Measurements from ENCODE around the gene AMPD3.

AMPD3 gene

DNA sequence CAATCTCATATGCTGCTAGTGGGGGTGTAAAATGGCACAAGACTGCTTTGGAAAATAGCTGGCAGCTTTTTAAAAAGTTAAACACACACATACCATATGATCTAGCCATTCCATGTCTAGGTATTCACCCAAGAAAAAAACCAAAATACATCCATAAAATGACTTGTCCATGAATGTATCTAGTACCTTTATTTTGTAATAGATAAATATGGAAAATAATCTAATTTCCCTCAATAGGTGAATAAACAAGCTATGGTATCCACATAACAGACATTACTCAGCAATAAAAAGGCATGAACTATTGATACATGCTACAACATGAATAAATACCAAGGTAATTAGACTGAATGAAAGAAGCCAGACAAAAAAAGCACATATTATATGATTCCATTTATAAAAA lies 63.1 kb downstream of the AMPD3 start:
- TF ChIP-seq, protein P1, sequence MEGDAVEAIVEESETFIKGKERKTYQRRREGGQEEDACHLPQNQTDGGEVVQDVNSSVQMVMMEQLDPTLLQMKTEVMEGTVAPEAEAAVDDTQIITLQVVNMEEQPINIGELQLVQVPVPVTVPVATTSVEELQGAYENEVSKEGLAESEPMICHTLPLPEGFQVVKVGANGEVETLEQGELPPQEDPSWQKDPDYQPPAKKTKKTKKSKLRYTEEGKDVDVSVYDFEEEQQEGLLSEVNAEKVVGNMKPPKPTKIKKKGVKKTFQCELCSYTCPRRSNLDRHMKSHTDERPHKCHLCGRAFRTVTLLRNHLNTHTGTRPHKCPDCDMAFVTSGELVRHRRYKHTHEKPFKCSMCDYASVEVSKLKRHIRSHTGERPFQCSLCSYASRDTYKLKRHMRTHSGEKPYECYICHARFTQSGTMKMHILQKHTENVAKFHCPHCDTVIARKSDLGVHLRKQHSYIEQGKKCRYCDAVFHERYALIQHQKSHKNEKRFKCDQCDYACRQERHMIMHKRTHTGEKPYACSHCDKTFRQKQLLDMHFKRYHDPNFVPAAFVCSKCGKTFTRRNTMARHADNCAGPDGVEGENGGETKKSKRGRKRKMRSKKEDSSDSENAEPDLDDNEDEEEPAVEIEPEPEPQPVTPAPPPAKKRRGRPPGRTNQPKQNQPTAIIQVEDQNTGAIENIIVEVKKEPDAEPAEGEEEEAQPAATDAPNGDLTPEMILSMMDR (IDR thresholded peaks at IDR 0.05; ENCODE audit: poor library complexity, severe bottlenecking), result no peak
- Histone ChIP-seq H3K4me3 (ENCODE audit: severe bottlenecking) (no peak overlapping the region), H3K27me3 (ENCODE audit: insufficient read depth, poor library complexity, severe bottlenecking) (no peaks in the 10 kb centered on the region), H3K27ac (ENCODE audit: poor library complexity, severe bottlenecking) (peak overlapping the region; percentile 64), H3K4me1 (ENCODE audit: insufficient read depth, poor library complexity, severe bottlenecking) (peaks cover 20% of the 10 kb centered on the region), H3K36me3 (ENCODE audit: low read depth) (peaks cover 65% of the 10 kb centered on the region), H3K9me3 (ENCODE audit: severe bottlenecking) (no peaks in the 10 kb centered on the region)
- peak; percentile 75 for ATAC-seq (ENCODE audit: low read depth)
- no peak for DNase-seq (ENCODE audit: low spot score)

DNA sequence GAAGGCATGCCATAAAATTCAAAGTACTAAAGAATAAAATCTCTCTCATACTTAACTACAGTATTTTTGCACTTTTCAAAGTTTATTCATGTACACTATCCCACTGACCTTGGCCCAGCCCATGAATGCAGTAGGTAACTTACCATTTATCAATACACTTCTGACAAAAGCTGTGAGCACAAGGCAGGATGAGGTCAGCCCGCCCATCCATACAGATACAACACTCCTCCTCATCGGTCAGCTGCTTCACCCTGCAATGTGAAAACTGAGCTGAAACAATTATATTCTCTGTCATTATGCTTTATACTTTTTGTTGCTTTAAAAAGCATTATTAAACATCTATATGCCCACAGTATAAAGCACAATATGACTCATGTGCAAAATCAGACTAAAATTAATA lies 63.8 kb downstream of the AMPD3 start:
- H3K27ac ChIP-seq (ENCODE audit: poor library complexity, severe bottlenecking), result peak overlapping the region; percentile 64
- TF ChIP-seq, protein P1 (IDR thresholded peaks at IDR 0.05; ENCODE audit: poor library complexity, severe bottlenecking), result no peak
- H3K36me3 ChIP-seq (ENCODE audit: low read depth), result peaks cover 65% of the 10 kb centered on the region
- H3K4me3 ChIP-seq (ENCODE audit: severe bottlenecking), result no peak overlapping the region
- ATAC-seq (ENCODE audit: low read depth) (no peak), DNase-seq (ENCODE audit: low spot score) (no peak)
- peaks cover 20% of the 10 kb centered on the region for H3K4me1 ChIP-seq (ENCODE audit: insufficient read depth, poor library complexity, severe bottlenecking)
- H3K27me3 ChIP-seq (ENCODE audit: insufficient read depth, poor library complexity, severe bottlenecking), result no peaks in the 10 kb centered on the region
- H3K9me3 ChIP-seq (ENCODE audit: severe bottlenecking), result no peaks in the 10 kb centered on the region

DNA sequence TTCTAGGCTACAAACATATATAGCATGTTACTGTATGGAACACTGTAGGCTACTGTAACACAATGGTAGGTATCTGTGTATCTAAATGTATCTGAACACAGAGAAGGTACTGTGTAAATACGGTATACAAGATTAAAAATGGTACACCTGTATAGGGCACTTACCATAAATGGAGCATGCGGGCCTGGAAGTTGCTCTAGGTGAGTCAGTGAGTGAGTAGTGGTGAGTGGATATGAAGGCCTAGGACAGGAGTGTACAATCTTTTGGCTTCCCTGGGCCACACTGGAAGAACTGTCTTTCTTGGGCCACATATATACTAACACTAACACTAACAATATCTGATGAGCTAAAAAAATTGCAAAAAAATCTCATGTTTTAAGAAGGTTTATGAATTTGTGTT lies 64.6 kb downstream of the AMPD3 start:
- peaks cover 20% of the 10 kb centered on the region for H3K4me1 ChIP-seq (ENCODE audit: insufficient read depth, poor library complexity, severe bottlenecking)
- TF ChIP-seq, protein P1 (IDR thresholded peaks at IDR 0.05; ENCODE audit: poor library complexity, severe bottlenecking), result no peak
- ATAC-seq (ENCODE audit: low read depth) (peak; percentile 36; the same call in 1 of the 3 replicates), DNase-seq (ENCODE audit: low spot score) (no peak)
- no peaks in the 10 kb centered on the region for H3K9me3 ChIP-seq (ENCODE audit: severe bottlenecking)
- no peak overlapping the region for H3K4me3 ChIP-seq (ENCODE audit: severe bottlenecking)
- peaks cover 66% of the 10 kb centered on the region for H3K36me3 ChIP-seq (ENCODE audit: low read depth)
- H3K27me3 ChIP-seq (ENCODE audit: insufficient read depth, poor library complexity, severe bottlenecking), result no peaks in the 10 kb centered on the region
- H3K27ac ChIP-seq (ENCODE audit: poor library complexity, severe bottlenecking), result peak overlapping the region; percentile 64

DNA sequence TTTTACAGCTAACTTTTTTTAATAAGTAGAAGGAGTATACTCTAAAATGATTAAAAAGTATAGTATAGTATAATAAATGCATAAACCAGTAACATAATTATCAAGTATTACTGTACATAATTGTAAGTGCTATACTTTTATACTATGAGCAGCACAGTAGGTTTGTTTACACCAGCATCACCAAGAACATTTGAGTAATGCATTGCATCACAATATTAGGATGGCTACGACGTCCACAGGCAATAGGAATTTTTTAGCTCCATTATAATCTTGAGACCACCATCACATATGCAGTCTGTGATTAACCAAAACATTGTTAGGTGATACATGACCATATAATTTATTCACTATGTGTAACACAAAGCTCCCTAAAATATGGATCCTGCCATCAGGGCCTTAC lies 65.5 kb downstream of the AMPD3 start:
- Histone ChIP-seq H3K27me3 (ENCODE audit: insufficient read depth, poor library complexity, severe bottlenecking) (no peaks in the 10 kb centered on the region), H3K9me3 (ENCODE audit: severe bottlenecking) (no peaks in the 10 kb centered on the region), H3K4me1 (ENCODE audit: insufficient read depth, poor library complexity, severe bottlenecking) (peaks cover 20% of the 10 kb centered on the region), H3K27ac (ENCODE audit: poor library complexity, severe bottlenecking) (no peak overlapping the region), H3K36me3 (ENCODE audit: low read depth) (peaks cover 70% of the 10 kb centered on the region), H3K4me3 (ENCODE audit: severe bottlenecking) (no peak overlapping the region)
- TF ChIP-seq, protein P1 (IDR thresholded peaks at IDR 0.05; ENCODE audit: poor library complexity, severe bottlenecking), result no peak
- DNase-seq (ENCODE audit: low spot score) (no peak), ATAC-seq (ENCODE audit: low read depth) (no peak)

DNA sequence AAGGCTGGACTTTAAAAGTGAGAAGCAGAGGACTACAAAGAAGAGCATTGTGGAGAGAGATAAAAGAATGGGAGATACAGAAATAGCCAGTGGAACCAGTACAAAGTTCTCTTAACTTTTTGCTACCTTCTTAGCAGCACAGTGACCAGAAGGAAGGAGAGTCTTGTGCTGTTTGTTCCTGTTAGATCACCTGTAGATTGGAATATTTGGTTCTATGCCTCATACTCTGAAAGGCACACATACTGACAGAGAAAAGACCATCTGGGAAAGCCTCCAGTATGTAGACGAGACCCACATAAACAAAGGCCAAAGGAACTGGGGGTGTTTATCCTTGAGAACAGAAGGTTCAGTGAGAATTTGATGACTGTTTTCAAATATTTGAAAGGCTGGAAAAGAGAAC lies 67.2 kb downstream of the AMPD3 start:
- Histone ChIP-seq H3K4me1 (ENCODE audit: insufficient read depth, poor library complexity, severe bottlenecking) (peaks cover 30% of the 10 kb centered on the region), H3K27ac (ENCODE audit: poor library complexity, severe bottlenecking) (no peak overlapping the region), H3K27me3 (ENCODE audit: insufficient read depth, poor library complexity, severe bottlenecking) (no peaks in the 10 kb centered on the region), H3K9me3 (ENCODE audit: severe bottlenecking) (no peaks in the 10 kb centered on the region), H3K4me3 (ENCODE audit: severe bottlenecking) (no peak overlapping the region), H3K36me3 (ENCODE audit: low read depth) (peaks cover 81% of the 10 kb centered on the region)
- TF ChIP-seq, protein P1 (IDR thresholded peaks at IDR 0.05; ENCODE audit: poor library complexity, severe bottlenecking), result no peak
- DNase-seq (ENCODE audit: low spot score) (no peak), ATAC-seq (ENCODE audit: low read depth) (no peak)

Measured in RWPE2 (cell line).